NCI-H146 treated with DMSO at 0.1 percent for 48 hours (cell line): ENCODE data around the gene PLCL1.

Experiments
- DNase-seq: peaks from one replicate; lab custom pipeline; 2025; ENCODE audit not compliant: unreplicated experiment; lab: John Stamatoyannopoulos, UW

Gene PLCL1

DNA sequence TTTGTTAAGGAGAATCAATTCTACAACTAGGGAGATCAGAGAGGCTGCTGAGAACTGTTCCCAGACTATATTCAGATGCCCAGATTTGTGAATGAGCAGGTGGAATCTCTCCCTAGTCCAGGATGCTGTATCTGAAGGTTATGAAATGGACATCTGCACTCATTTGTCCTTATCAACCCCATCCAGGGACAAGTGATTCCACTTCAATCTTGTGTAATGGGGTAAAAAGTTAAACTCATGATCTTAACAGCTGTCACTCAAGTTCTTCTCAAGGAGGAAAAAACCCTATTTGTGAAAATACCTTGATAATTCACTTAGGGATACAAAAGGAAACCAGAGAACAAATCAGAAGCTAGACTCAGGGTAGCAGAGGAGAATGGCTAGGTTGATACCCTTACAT, 144.8 kb downstream of the PLCL1 start:
- DNase-seq = no peak

DNA sequence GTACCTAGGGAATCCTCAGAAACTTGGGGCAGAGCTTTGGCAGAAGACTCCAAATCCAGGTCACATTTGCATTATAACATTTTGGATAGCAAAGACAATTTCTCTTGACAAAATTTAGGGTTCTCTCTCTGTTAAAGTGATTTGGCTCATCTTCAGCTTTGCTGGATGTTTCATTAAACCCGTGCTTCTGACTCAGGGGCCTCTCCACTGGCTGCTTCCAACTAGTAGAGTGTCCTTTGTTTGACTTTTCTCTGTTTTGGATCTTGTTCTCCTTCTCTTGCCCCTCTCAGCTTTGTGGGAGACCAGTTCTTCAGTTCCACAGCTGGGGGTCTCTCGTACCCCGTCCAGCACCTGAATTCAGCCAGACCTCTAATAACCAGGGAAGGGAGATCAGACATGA, 145.6 kb downstream of the PLCL1 start:
- DNase-seq = no peak

DNA sequence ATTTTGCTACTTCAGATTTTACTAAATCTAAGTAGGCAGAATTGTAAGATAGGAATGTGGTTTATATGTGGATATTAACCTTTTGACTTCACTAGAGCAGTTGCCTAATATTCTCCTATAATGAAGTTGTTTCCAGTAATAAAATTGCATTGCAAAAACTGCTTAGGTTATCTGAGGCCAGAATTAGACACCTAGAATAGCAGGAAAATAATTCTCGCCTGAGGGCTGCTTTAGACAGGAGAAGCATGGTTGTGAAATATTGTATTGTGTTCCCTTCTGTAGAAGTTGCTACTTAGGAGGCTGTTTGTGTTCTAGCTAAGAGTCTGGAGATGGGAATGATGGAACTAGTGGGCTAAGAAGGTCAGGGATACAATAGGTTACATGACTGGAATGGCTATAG, 146.3 kb downstream of the PLCL1 start:
- DNase-seq = no peak

DNA sequence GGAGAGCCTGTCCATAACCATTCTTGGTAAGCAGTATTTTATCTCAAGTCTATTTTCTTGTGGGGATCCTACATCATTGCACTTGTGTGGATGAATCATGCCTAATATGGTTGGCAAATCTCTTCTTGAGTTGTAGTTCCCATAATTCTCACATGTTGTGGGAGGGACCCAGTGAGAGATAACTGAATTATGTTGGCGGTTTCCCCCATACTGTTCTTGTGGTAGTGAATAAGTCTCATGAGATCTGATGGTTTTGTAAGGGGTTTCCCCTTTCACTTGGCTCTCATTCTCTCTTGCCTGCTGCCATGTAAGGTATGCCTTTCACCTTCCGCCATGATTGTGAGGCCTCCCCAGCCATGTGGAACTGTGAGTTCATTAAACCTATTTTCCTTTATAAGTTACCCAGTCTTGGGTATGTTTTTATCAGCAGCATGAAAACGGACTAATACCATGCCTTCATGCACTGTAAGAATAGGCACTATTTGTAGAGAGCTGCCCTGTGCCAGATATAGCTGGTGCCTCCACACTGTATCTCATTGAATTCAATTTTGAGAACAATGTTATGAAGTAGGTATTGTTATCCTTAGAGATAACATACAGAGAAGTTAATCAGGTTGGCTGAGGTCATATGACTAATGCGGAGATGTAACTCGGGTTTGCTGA, 148.3 kb downstream of the PLCL1 start:
- DNase-seq = no peak

DNA sequence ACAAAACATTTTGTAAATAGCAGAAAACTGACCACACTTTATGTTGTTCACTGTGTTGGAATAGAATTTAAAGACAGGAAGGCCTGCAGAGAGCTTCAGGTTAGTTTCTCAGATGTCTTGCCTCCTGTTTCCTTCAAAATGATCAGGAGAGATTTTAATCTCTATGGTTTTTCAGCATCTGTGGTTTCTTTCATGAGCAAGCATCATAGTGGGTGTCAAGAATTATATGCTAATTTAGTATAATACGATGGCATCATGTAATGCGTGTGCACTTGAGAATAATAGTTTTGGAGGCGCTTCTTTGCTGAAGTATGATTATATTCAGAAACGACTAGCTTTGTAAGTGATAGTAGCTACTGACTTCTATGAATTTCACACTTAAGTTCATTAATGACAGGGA, 149.9 kb downstream of the PLCL1 start:
- DNase-seq = no peak

DNA sequence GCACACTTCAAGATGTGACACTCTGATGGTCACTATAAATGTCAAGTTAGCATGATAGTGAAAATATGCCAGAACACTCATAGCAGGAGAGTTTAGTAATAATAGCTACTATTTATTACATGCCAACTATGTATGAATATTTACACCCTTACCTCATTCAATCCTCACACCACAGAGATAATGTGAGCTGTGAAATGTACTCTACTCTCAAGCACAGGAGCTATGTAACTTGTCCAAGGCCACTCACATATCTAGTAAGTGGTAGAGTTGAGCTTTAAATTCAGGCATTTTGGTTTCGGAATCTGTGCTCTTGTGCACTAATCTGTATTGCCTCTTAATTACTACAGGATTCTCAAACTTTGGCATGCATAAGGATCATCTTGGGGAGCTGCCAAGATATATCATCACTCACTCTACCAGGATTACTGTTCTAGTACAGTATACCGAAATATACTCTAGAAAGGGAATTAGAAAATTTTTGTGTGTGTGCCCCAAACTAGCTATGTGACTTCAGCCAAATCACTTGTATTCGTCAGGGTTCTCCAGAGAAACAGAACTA, 154.3 kb downstream of the PLCL1 start:
- no peak for DNase-seq

DNA sequence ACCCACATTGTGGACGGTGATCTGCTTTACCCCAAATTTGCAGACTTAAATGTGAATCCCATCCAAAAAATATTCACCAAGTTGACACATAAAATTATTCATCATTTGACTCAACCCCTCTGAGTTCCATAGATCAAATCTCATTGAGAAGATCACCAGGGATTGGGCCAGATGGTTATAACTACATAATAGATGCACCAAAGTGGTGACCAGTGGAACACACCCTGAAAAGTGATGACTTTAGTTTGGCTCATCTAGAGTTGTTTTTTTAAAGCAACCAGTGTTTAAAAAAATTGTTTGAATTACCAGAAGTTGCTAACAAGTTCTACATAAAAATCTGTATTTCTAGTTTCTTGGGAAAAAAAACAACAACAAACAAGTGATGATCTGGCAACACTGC, 155.0 kb downstream of the PLCL1 start:
- DNase-seq = no peak

DNA sequence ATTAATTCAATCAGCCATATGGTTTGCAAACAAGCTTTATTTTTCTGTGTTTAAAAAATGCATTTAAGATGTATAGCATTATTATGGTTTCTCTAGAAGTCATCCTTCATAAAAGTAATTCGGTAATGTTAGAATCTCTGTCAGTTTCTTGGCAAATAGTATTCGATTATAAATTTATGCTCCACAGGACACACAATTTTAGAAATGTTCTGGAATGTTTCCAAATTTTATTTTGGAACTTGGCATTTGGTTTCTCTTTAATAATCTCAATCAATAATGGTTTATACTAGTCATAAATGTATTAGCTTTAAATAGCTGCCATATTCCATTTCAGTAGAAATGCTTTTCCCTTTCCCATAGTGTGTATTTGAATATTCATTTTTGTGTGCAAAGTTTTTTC, 156.4 kb downstream of the PLCL1 start:
- DNase-seq = no peak

DNA sequence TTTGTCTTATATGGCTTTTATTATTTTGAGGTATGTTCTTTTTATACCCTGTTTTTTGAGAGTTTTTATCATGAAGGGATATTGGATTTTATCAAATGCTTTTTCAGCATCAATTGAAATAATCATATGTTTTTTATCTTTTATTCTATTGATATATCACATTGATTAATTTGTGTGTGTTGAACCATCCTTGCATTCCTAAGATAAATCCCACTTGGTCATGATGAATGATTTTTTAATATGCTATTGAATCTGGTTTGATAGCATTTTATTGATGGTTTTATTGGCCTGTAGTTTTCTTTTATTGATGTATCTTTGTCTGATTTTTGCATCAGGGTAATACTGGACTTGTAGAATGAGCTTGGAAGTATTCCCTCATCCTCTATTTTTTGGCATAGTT, 160.3 kb downstream of the PLCL1 start:
- no peak for DNase-seq

DNA sequence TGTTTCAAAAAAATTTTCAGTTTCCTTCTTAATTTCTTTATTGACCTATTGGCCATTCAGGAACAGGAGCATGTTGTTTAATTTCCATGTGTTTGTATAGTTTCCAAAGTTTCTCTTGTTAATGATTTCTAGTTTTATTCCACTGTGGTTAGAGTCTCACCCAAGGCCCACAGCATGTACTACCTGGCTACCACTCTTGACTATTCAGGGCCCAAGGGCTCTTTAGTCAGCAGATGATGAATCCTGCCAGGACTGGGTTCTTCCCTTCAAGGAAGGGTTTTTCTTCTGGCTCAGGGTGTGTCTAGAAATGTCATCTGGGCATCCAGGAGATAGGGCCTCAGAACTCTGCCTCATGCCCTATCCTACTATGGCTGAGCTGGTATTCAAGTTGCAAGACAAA, 161.4 kb downstream of the PLCL1 start:
- no peak for DNase-seq

DNA sequence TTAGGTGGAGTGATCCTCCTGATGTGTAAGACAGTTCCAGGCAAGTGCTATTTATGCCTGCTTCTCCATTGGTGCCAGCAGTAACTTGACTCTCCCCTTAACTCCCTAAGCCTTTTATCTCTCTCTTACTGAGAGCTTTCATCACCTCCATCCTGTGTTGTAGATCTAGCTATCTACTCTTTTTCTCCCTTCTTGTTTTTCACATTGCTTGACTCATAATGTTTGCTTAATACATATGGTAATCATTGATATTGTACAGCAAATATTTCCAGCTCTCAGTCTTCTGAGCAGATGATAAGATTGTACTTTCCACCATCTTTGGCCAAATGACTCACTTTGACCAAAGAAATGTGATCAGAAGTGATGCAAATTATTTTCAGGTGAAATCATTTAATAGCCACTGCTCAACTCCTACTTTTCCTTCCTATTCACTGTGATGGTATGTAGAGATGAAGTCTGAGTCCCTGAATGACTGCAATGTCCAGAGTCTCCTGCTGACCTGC, 165.0 kb downstream of the PLCL1 start:
- no peak for DNase-seq

DNA sequence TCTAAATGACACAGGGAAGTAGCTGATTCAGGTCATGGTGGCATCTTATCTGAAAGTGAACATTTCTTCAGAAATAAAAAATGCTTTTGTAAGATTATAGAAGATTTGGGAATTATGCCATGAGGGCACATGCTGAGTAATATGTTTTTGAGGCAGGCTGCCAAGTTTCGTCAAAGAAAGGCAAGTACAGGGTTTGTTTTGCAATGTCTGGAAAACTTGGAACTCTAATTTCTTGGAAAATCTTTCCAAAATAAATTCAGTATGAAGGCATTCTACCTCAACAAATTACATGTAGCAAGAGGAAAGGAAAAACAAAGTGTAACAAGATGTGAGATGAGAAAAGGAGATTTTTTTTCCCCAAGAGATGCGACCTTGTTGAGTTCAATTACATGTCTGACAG, 167.7 kb downstream of the PLCL1 start:
- DNase-seq = no peak

DNA sequence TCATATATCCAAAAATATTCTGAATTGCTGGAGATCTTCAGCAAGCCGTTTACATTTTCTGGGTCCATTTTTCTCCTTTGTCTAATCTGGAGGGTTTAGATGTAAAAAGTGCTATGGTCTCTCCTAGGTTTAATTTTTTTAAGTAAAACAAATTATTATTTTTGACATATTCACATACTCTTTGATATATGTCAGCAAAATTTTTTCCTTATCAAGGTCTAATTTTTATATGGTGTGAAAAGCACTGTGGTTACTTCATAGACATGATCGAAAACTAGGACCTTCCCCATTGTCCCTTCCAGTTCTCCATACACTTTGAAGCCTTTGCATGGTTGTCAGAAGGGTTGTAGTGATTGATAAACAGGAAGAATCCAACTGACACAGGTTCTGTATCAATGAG, 168.2 kb downstream of the PLCL1 start:
- no peak for DNase-seq

DNA sequence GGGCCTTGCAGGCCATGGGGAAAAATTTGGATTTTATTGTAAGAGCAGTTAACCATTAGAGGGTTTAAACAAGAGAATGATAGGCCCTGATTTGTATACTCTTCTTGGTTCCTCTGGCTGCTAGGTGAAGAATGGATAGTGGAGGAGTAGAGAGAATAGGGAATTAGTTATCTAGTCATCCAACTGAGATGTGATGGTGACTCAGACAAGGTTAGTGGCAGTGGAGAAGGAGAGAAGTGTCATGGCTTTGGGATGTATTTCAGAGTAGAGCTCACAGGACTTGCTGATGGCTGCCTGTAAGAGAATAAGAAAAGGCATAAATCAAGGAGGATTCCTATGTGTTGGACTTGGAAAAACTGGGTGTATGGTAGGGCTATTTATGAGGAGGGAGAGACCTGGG, 169.4 kb downstream of the PLCL1 start:
- no peak for DNase-seq

DNA sequence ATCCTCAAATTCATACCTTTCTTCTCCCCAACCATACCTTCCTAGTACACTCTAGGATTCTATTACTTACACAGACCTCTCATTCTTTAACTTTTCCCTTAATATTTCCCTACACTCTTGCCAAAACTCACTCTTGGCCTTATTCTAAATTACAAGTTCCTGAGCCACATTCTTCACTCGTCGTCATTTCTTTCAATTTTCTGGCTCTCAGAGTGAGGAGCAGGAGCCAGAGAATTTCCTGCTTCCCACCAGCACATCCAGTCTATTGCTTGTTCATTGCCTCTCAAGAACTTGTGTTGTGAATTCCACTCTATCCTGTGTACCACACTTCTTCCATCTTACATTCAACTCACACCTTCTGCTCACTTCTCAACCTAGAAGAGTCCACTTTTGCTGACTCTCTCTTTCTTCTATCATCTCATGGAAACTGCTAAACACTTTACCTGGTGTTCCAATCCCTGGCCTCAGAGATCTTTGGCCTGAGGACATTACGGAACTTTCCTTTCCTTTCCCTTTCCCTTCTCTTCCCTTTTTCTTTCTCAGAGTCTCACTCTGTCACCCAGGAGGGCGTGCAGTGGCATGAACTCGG, 171.6 kb downstream of the PLCL1 start:
- DNase-seq = no peak

DNA sequence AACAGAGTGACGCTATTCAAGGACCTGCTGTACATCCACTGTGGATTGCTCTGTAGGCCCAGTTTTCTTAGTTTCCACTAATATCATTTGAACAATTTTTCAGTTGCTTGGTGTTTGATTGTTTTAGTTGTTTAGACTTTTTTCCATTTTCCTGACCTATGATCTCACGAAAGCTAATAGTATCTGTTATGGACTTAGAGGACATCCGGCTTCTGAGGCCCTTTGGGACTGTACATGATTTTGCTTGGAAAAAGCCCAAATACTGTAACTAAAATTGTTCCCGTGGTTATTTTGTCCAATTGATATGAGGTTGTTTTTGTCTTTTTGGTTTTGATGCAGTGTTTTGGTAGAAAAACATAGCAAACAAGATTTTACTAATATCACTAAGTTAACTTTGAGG, 174.6 kb downstream of the PLCL1 start:
- no peak for DNase-seq

DNA sequence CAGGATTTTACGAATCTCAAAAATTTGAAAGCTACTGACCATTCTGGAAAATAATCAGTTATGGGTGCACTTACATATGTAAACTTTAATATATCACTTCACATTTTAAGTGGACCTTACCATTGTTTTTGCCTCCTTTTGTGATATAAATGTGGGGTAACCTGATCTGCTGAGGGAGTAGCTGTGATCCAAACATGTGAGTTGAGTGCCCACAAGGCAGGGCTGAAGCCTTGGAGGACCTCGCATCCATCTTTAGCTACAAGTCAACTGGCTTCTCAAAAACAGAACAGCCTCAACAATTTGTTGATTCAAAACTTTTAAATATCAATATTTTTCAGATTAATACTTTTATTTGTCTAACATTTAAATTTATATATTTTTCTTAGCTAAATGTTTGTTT, 178.2 kb downstream of the PLCL1 start:
- no peak for DNase-seq

DNA sequence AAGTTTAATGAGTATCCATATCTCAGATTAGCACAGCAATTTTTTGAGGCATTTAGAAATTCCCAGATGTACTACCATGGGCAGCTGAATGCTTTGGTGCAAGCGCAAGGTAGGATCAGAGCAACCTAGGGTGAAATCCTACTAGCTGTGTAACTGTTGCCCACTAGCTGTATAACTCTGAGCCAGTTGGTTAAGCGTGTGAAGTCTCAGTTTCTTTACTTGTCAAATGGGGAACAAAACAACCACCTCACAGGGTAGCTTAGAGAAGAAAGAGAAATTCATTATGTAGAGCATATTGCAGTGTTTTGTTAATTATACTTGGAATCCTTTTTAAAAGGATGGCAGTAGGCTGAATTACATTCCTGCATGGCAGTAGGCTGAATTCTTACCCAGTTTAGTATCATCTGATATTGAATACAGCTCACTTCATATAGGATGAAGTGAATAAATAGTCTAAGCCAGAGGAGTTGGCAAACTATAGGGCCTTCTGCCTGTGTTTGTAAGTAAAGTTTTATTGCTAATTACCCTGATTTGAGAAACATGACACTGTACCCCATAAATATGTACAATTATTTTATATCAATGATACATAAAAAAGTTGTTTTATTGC, 180.7 kb downstream of the PLCL1 start:
- no peak for DNase-seq

DNA sequence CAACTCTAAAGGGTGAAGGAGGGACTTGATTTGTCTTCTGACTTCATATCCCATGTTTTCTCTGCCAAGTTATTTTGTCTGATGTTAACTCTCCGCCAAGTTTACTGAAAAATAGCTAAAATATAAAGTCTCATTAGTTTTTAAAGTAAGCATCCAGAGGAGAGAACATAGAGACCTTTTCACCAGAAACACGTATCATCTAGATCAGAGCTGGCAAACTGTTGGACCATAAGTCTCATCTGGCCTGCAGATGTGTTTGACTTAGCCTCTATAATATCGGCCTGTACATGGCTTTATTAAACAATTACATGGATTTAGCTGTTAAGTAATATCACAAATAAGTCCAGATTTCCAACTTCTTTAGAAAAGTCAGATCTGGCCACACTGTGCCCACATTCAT, 182.6 kb downstream of the PLCL1 start:
- no peak for DNase-seq

DNA sequence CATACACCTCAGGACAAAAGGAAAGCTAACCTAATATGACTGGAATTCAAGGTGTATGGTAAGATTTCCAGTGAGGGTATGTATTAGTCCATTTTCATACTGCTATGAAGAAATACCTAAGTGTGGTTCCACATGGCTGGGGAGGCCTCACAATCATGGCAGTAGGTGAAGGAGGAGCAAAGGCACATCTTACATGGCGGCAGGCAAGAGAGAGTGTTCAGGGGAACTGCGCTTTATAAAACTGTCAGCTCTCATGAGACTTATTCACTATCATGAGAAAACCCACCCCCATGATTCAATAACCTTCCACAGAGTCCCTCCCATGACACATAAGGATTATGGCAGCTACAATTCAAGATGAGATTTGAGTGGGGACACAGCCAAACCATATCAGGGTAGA, 186.0 kb downstream of the PLCL1 start:
- no peak for DNase-seq

DNA sequence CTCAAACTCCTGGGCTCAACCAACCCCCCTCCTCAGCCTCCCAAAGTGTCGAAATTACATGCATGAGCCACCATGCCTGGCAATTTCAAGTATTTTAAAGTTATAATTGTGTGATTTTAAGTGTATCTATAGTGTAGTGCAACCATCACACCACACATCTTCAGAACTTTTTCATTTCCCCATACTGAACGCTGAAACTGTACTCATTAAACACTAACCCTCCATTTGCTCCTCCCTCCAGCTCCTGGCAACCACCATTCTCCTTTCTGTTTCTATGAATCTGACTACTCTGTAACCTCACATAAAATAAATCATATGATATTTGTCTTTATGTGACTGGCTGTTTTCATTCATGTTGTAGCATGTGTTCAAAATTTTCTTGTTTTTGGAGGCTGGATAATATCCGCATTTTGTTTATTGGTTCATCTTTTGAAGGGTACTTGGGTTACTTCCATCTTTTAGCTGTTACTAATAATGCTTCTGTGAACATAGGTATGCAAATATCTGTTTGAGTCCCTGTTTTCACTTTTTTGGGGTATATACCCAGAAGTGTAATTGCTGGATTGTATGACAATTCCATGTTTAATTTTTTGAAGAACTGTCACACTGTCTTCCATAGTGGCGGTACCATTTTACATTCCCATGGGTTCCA, 188.2 kb downstream of the PLCL1 start:
- no peak for DNase-seq

DNA sequence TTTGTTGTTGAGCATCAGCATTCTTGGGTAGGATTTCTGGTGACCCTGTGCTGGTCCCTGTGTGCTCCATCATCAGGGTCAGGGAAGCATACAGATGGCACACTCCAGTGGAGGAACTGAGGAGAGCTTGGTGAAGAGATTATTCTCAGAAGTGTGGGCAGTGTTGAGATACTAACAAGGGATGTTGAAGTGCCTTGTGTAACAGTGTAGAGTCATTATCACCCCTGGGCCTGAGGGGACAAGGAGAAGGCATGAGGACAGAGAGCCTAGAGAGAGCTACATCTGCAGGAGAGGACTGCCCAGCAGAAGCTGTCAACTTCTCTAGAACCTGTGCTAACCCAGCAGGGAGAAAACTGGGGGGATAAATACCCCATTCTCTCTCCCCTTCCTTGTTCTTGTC, 189.0 kb downstream of the PLCL1 start:
- DNase-seq = no peak
